Smooth muscle cell (in vitro differentiated cells): Measurements from ENCODE around the gene DOCK4. TPM values are rescaled to one million over a fixed set of nuclear protein-coding genes. Genes with fewer than 3 reads are reported as not detected.

ENCODE experiments used
- DNase-seq: peaks from one replicate; lab custom pipeline; 2025; ENCODE audit not compliant: unreplicated experiment; lab: John Stamatoyannopoulos, UW
- H2AFZ ChIP-seq: fragments of 200-600 bp; sonication (generic); 2 replicates; pipeline ENCODE4 v1.6.0; 2016; ENCODE audit warnings: antibody characterized with exemption, low read depth, mild to moderate bottlenecking
- H3F3A ChIP-seq: fragments of 200-600 bp; sonication (generic); 2 replicates; pipeline ENCODE4 v1.6.0; 2017; ENCODE audit warnings: antibody characterized with exemption, low read depth
- H3K27ac ChIP-seq: fragments of 200-600 bp; sonication (generic); 2 replicates; pipeline ENCODE4 v1.5.1; 2016; ENCODE audit warnings: low read depth, mild to moderate bottlenecking
- H3K27me3 ChIP-seq: fragments of 200-600 bp; sonication (generic); 2 replicates; pipeline ENCODE4 v1.6.1; 2016; ENCODE audit warnings: low read depth, mild to moderate bottlenecking
- H3K36me3 ChIP-seq: fragments of 200-600 bp; sonication (generic); 2 replicates; pipeline ENCODE4 v1.5.1; 2016; ENCODE audit warnings: low read depth
- H3K4me1 ChIP-seq: fragments of 200-600 bp; sonication (generic); 2 replicates; pipeline ENCODE4 v1.5.1; 2016; ENCODE audit warnings: low read depth
- H3K4me2 ChIP-seq: fragments of 200-600 bp; sonication (generic); 2 replicates; pipeline ENCODE4 v1.6.0; 2016; ENCODE audit warnings: mild to moderate bottlenecking
- H3K4me3 ChIP-seq: fragments of 200-600 bp; sonication (generic); 2 replicates; pipeline ENCODE4 v1.5.1; 2016; ENCODE audit warnings: mild to moderate bottlenecking
- H3K79me2 ChIP-seq: fragments of 200-600 bp; sonication (generic); 2 replicates; pipeline ENCODE4 v1.6.0; 2016; ENCODE audit warnings: low read depth, mild to moderate bottlenecking
- H3K9ac ChIP-seq: fragments of 200-600 bp; sonication (generic); 2 replicates; pipeline ENCODE4 v1.6.0; 2016; ENCODE audit warnings: low read depth
- H3K9me3 ChIP-seq: fragments of 200-600 bp; sonication (generic); replicated peaks from 2 replicates; pipeline ENCODE4 v1.5.1; 2016; ENCODE audit warnings: low read depth
- H4K20me1 ChIP-seq: fragments of 200-600 bp; sonication (generic); 2 replicates; pipeline ENCODE4 v1.6.0; 2016; ENCODE audit warnings: low read depth
- WGBS: methylation state at CpG from one replicate; pipeline ENCODE4 v1.1.7; 2016; ENCODE audit warnings: low lambda C conversion rate; 5-methylcytosine and 5-hydroxymethylcytosine counted together
- polyA plus RNA-seq: library from polyadenylated mRNA; unstranded; fragments of >200 nt; fragmentation: Nextera tagmentation; extraction: Ambion mirVana; gene quantifications from 2 replicates; pipeline ENCODE4 v1.2.1, GENCODE V29; 2016
- total RNA-seq: library from RNA; depleted of rRNA; stranded (reverse); fragments of >200 nt; gene quantifications from 2 replicates; pipeline ENCODE4 v1.2.3, GENCODE V29; 2014
- TF ChIP-seq, protein P1 (sequence below): fragments of 200-600 bp; sonication (generic); IDR thresholded peaks from 2 replicates; pipeline ENCODE4 v1.5.1; 2017; ENCODE audit warnings: borderline replicate concordance, mild to moderate bottlenecking, antibody characterized with exemption; ENCODE audit not compliant: insufficient read depth, poor library complexity, severe bottlenecking

Gene DOCK4
- total and polyA plus RNA-seq, 2 experiments from 2014 or later: 7.4 to 20.5 TPM

DNA sequence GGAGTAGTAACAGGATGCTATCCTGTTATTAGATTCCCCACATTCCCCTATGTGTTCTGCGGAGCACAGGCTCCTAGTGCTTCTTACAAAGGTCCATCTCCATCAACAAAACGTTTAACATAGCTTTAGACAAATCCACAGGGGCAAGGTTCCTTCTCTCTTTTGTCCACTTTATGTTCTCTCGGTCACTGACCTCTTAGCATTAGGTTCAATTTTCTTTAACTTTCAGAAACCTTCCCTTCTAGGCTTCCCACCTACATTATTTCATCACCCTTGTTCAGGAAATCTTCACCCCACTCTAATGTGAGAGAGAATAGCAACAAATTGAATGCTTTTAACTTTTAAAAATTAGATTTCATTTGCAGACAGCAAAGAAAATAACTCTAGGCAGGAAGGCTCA lies 84.9 kb downstream of the DOCK4 start:
- Histone ChIP-seq H3K27ac (no peak overlapping the region), H3K4me1 (peaks cover 3% of the 10 kb centered on the region), H3K27me3 (no peaks in the 10 kb centered on the region), H2AFZ (no peak overlapping the region), H3K9ac (no peak overlapping the region), H3K4me2 (no peak overlapping the region), H3K4me3 (no peak overlapping the region), H3K36me3 (no peaks in the 10 kb centered on the region), H4K20me1 (no peaks in the 10 kb centered on the region), H3F3A (no peaks in the 10 kb centered on the region), H3K9me3 (no peaks in the 10 kb centered on the region), H3K79me2 (peaks cover 24% of the 10 kb centered on the region)
- WGBS: 86% methylated on average over 3 of the region's 3 CpGs
- no peak for DNase-seq
- TF ChIP-seq, protein P1, sequence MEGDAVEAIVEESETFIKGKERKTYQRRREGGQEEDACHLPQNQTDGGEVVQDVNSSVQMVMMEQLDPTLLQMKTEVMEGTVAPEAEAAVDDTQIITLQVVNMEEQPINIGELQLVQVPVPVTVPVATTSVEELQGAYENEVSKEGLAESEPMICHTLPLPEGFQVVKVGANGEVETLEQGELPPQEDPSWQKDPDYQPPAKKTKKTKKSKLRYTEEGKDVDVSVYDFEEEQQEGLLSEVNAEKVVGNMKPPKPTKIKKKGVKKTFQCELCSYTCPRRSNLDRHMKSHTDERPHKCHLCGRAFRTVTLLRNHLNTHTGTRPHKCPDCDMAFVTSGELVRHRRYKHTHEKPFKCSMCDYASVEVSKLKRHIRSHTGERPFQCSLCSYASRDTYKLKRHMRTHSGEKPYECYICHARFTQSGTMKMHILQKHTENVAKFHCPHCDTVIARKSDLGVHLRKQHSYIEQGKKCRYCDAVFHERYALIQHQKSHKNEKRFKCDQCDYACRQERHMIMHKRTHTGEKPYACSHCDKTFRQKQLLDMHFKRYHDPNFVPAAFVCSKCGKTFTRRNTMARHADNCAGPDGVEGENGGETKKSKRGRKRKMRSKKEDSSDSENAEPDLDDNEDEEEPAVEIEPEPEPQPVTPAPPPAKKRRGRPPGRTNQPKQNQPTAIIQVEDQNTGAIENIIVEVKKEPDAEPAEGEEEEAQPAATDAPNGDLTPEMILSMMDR: no peak

DNA sequence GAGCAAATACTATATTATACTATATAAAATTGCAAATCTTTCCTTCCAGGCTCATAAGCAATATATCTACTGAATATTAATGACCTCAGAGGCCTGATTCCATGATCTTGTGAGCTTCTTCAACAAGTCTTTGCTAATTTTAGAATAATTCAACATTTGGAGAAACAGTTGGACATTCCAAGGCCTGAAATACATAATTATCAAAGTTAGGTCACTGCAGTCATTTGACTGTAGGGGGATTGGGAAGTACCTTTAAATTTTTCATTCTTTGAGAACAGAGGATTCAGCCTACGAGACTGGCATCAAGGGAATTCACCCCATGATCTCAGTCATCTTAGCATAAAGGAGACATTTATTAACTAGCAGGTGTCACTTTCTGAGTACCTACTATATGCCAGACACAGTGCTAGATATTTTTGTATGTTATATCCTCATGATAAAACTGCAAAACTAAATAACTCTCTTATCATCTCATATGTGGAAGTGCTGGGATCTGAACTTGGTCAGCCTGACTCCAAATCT lies 85.4 kb downstream of the DOCK4 start:
- Histone ChIP-seq H3K4me3 (no peak overlapping the region), H3K4me1 (peaks cover 3% of the 10 kb centered on the region), H3K9ac (no peak overlapping the region), H2AFZ (no peak overlapping the region), H4K20me1 (no peaks in the 10 kb centered on the region), H3K79me2 (peaks cover 28% of the 10 kb centered on the region), H3K27me3 (no peaks in the 10 kb centered on the region), H3K9me3 (no peaks in the 10 kb centered on the region), H3K4me2 (no peak overlapping the region), H3K27ac (no peak overlapping the region), H3F3A (no peaks in the 10 kb centered on the region), H3K36me3 (no peaks in the 10 kb centered on the region)
- DNase-seq: no peak
- 93% methylated on average over 1 of the region's 1 CpG for WGBS
- TF ChIP-seq, protein P1: no peak

DNA sequence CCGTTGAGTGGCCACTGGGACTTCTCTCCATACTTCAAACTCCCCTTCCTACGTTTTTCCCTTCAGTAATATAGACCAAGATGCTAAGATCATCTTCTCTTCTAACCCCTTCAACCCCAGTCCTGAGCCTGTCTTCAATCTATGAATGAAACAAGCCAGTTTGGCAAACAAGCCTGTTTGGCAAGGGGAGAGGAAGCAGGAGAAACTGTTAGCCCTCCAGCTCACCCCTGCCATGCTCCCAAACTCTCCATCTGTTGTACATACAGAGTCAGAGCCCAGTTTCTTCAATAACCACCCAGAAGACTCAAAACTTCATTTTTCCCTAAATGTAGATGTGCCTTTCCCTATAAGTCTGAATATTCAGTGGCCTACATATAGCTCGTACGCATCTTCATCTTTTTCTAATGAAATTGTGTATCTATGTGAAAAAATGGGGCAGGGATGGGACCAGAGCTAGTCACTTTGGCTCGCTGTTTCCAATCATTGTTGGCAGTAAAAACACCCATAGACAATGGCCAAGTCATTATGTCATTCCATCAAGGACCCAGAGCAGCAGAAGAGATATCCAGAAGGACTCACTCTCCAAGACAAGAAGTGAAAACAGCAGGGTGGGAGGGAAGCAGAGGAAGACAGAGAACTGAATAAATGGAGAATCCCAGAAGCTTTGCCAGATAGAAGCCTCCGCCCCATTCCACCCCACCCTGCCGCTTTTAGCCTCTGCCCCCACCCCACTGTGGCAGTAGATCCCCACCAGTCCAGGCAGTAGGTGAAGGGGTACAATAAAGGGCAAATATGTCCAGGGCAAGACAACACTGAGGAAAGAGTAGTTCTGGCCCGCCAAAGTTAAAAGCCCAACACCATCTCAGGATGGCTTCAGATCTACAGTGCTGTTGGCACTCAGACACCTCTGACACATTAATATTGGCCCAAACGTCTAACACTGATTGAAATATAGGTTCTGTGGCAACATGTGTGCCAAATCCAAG lies 87.3 kb downstream of the DOCK4 start:
- H3K36me3 ChIP-seq: no peaks in the 10 kb centered on the region
- no peak for DNase-seq
- H4K20me1 ChIP-seq: peaks cover 2% of the 10 kb centered on the region
- H3K27ac ChIP-seq: no peak overlapping the region
- TF ChIP-seq, protein P1: no peak
- H3K9ac ChIP-seq: no peak overlapping the region
- H3K4me1 ChIP-seq: peaks cover 3% of the 10 kb centered on the region
- 93% methylated on average over 9 of the region's 9 CpGs for WGBS
- H3K9me3 ChIP-seq: no peaks in the 10 kb centered on the region
- no peak overlapping the region for H2AFZ ChIP-seq
- no peaks in the 10 kb centered on the region for H3F3A ChIP-seq
- no peak overlapping the region for H3K4me2 ChIP-seq
- H3K4me3 ChIP-seq: no peak overlapping the region
- no peaks in the 10 kb centered on the region for H3K27me3 ChIP-seq
- H3K79me2 ChIP-seq: peaks cover 28% of the 10 kb centered on the region

DNA sequence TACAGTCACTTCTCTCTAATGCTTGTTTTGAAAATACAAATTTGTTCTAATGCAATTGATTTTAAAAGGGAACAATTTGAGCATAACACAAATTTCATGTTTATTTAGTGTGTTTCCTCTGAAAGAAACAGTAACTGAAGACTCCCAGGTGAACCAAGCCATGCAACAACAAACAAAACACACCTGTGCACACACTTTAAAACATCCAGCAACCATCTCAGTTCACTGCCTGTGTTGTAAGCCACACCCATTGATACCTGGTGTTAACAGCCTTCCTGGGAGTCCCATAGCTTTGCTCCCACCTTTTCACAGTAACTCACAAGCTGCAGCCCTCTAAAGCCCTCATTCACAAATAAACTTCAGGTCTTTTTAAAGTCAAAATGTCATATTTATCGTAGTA lies 89.3 kb downstream of the DOCK4 start:
- DNase-seq: no peak
- no peak overlapping the region for H3K9ac ChIP-seq
- H3K9me3 ChIP-seq: no peaks in the 10 kb centered on the region
- H3K36me3 ChIP-seq: no peaks in the 10 kb centered on the region
- H2AFZ ChIP-seq: no peak overlapping the region
- H4K20me1 ChIP-seq: peaks cover 8% of the 10 kb centered on the region
- no peak overlapping the region for H3K4me3 ChIP-seq
- no peaks in the 10 kb centered on the region for H3K4me1 ChIP-seq
- H3K27ac ChIP-seq: no peak overlapping the region
- no peaks in the 10 kb centered on the region for H3F3A ChIP-seq
- no peak overlapping the region for H3K4me2 ChIP-seq
- WGBS: 98% methylated on average over 1 of the region's 1 CpG
- H3K27me3 ChIP-seq: no peaks in the 10 kb centered on the region
- TF ChIP-seq, protein P1: no peak
- H3K79me2 ChIP-seq: peaks cover 26% of the 10 kb centered on the region
